SK-N-SH (cell line): ENCODE measurements around the gene CLCN3. TPM values are rescaled to one million over a fixed set of nuclear protein-coding genes. Genes with fewer than 3 reads are reported as not detected.

Experiments
- CTCF ChIA-PET: fragments of 300-600, 350-600 bp; formaldehyde crosslinking; extraction: SDS; loops from one replicate; lab custom pipeline; 2021; lab: Yijun Ruan, JAX
- POLR2A ChIA-PET: fragments of 350-600 bp; sonication (Branson Sonifier 250); formaldehyde crosslinking; extraction: SDS; loops from one replicate; lab custom pipeline; 2020; ENCODE audit warnings: antibody characterized with exemption, inconsistent platforms; lab: Yijun Ruan, JAX
- DNase-seq: peaks from one replicate; pipeline ENCODE4 v3.0.0; 2012
- H2AFZ ChIP-seq: fragments of 200-600 bp; sonication (generic); 2 replicates; pipeline ENCODE4 v1.8.1; 2016; ENCODE audit warnings: antibody characterized with exemption, mild to moderate bottlenecking, low read depth
- H3F3A ChIP-seq: fragments of 200-600 bp; sonication (generic); replicated peaks from 2 replicates; pipeline ENCODE3; 2016; ENCODE audit warnings: antibody characterized with exemption, mild to moderate bottlenecking; ENCODE audit not compliant: insufficient read depth
- H3K27ac ChIP-seq, 2 experiments: fragments of 200-500 bp in 1 of 2; fragments of 200-600 bp in 1 of 2; sonication (Bioruptor generic) in 1 of 2; sonication (generic), shearing (Covaris generic) in 1 of 2; 2 replicates each; pipeline versions ENCODE4 v1.5.1 to v1.6.1; 2014 to 2016; ENCODE audit warnings: low read depth in 2 of 2, inconsistent platforms in 1 of 2, low read length in 1 of 2, mild to moderate bottlenecking in 1 of 2, mixed read lengths in 1 of 2
- H3K27me3 ChIP-seq: fragments of 200-600 bp; sonication (generic), shearing (Covaris generic); 2 replicates; pipeline ENCODE4 v1.6.1; 2016; ENCODE audit warnings: mixed run types; ENCODE audit not compliant: insufficient read depth
- H3K36me3 ChIP-seq, 2 experiments: fragments of 200-500 bp in 1 of 2; fragments of 200-600 bp in 1 of 2; sonication (Bioruptor generic) in 1 of 2; sonication (generic) in 1 of 2; replicated peaks in 1 of 2; 2 replicates each; pipeline versions ENCODE3 to v1.5.1; 2014 to 2016; ENCODE audit warnings: low read length in 1 of 2, mild to moderate bottlenecking in 1 of 2; ENCODE audit not compliant: insufficient read depth in 2 of 2, control insufficient read depth in 1 of 2
- H3K4me1 ChIP-seq, 2 experiments: fragments of 200-500 bp in 1 of 2; fragments of 200-600 bp in 1 of 2; sonication (Bioruptor generic) in 1 of 2; sonication (generic), shearing (Covaris generic) in 1 of 2; 2 replicates each; pipeline versions ENCODE4 v1.5.1 to v1.6.1; 2014 to 2016; ENCODE audit warnings: low read depth in 1 of 2, low read length in 1 of 2, mixed run types in 1 of 2; ENCODE audit not compliant: insufficient read depth in 2 of 2, control insufficient read depth in 1 of 2
- H3K4me2 ChIP-seq: fragments of 200-600 bp; sonication (generic), shearing (Covaris generic); 2 replicates; pipeline ENCODE4 v1.6.1; 2017; ENCODE audit warnings: mixed run types
- H3K4me3 ChIP-seq, 2 experiments: fragments of 200-500 bp in 1 of 2; fragments of 200-600 bp in 1 of 2; sonication (Bioruptor generic) in 1 of 2; sonication (generic), shearing (Covaris generic) in 1 of 2; 2 replicates each; pipeline versions ENCODE4 v1.5.1 to v1.8.1; 2014 to 2016; ENCODE audit warnings: low read depth in 2 of 2, inconsistent platforms in 1 of 2, low read length in 1 of 2, mild to moderate bottlenecking in 1 of 2, mixed read lengths in 1 of 2, moderate library complexity in 1 of 2
- H3K79me2 ChIP-seq: fragments of 200-600 bp; sonication (generic); 2 replicates; pipeline ENCODE4 v1.8.1; 2017; ENCODE audit warnings: mild to moderate bottlenecking; ENCODE audit not compliant: insufficient read depth
- H3K9ac ChIP-seq: fragments of 200-600 bp; sonication (generic); 2 replicates; pipeline ENCODE4 v1.6.1; 2017; ENCODE audit warnings: mixed run types
- H3K9me2 ChIP-seq: fragments of 200-600 bp; sonication (generic); 2 replicates; pipeline ENCODE4 v1.6.1; 2017; ENCODE audit warnings: mixed run types
- H3K9me3 ChIP-seq: fragments of 200-600 bp; sonication (generic); 2 replicates; pipeline ENCODE4 v1.6.1; 2017; ENCODE audit warnings: mixed run types, mild to moderate bottlenecking, moderate library complexity
- H4K20me1 ChIP-seq: fragments of 200-600 bp; sonication (generic); 2 replicates; pipeline ENCODE4 v1.6.1; 2017; ENCODE audit warnings: mild to moderate bottlenecking, mixed run types; ENCODE audit not compliant: insufficient read depth
- EZH2phosphoT487 ChIP-seq: fragments of 200-600 bp; sonication (generic); IDR thresholded peaks from 2 replicates; pipeline ENCODE4 v1.6.1; 2017; ENCODE audit warnings: low read depth, mixed run types, mild to moderate bottlenecking, antibody characterized with exemption, moderate library complexity, borderline replicate concordance
- FOSL2 ChIP-seq: IDR thresholded peaks from 2 replicates; pipeline ENCODE4 v1.4.0; 2012; ENCODE audit warnings: low read depth, mild to moderate bottlenecking, moderate library complexity, borderline replicate concordance
- FOXM1 ChIP-seq: IDR thresholded peaks from 2 replicates; pipeline ENCODE4 v1.4.0; 2012; ENCODE audit warnings: low read depth, mild to moderate bottlenecking
- GABPA ChIP-seq: IDR thresholded peaks from 2 replicates; pipeline ENCODE4 v1.4.0; 2012; ENCODE audit warnings: low read depth, mild to moderate bottlenecking
- GATA2 ChIP-seq: sonication (generic); formaldehyde crosslinking; IDR thresholded peaks from 2 replicates; pipeline ENCODE4 v1.5.0; 2020; ENCODE audit warnings: mild to moderate bottlenecking, missing genetic modification reagents
- NFIC ChIP-seq: IDR thresholded peaks from 2 replicates; pipeline ENCODE4 v1.4.0; 2012; ENCODE audit warnings: borderline replicate concordance
- POLR2AphosphoS5 ChIP-seq: IDR thresholded peaks from 2 replicates; pipeline ENCODE4 v1.6.1; 2012; ENCODE audit warnings: low read depth, low read length
- RAD21 ChIP-seq: IDR thresholded peaks from 2 replicates; pipeline ENCODE4 v1.6.1; 2012; ENCODE audit warnings: mild to moderate bottlenecking, low read length
- RXRA ChIP-seq: IDR thresholded peaks from 2 replicates; pipeline ENCODE4 v1.4.0; 2012; ENCODE audit warnings: low read depth, mild to moderate bottlenecking, borderline replicate concordance
- SIN3A ChIP-seq: IDR thresholded peaks from 2 replicates; pipeline ENCODE4 v1.6.1; 2012; ENCODE audit warnings: low read depth, mild to moderate bottlenecking, low read length, moderate library complexity, borderline replicate concordance
- TAF1 ChIP-seq: IDR thresholded peaks from 2 replicates; pipeline ENCODE4 v1.6.1; 2012; ENCODE audit warnings: low read depth, mild to moderate bottlenecking, low read length, moderate library complexity, borderline replicate concordance
- WGBS: methylation state at CpG from one replicate; pipeline ENCODE4 v1.1.6; 2017; ENCODE audit warnings: low lambda C conversion rate; 5-methylcytosine and 5-hydroxymethylcytosine counted together
- polyA plus RNA-seq, 3 experiments: library from polyadenylated mRNA; depleted of rRNA; stranded (reverse); fragments of >200 nt; gene quantifications; 2 replicates each; pipeline ENCODE4 v1.2.3, GENCODE V29; 2012
- TF ChIP-seq, protein P1 (sequence below): fragments of 150-350 bp; IDR thresholded peaks from 2 replicates; pipeline ENCODE4 v1.6.1; 2016; ENCODE audit warnings: mild to moderate bottlenecking, low read depth, low read length
- TF ChIP-seq, protein P2 (sequence below): IDR thresholded peaks from 2 replicates; pipeline ENCODE4 v1.4.0; 2012; ENCODE audit warnings: low read depth, borderline replicate concordance
- TF ChIP-seq, protein P3 (sequence below): fragments of 150-350 bp; IDR thresholded peaks from 2 replicates; pipeline ENCODE4 v1.6.1; 2017; ENCODE audit warnings: antibody characterized with exemption, low read length, low read depth, borderline replicate concordance
- TF ChIP-seq, protein P4 (sequence below): IDR thresholded peaks from 2 replicates; pipeline ENCODE4 v1.4.0; 2012; ENCODE audit warnings: low read depth, borderline replicate concordance
- TF ChIP-seq, protein P5 (sequence below): IDR thresholded peaks from 2 replicates; pipeline ENCODE4; 2012

The CLCN3 gene
- polyA plus RNA-seq, 1 of the 3 experiments (the other 2 are of a cell fraction): 11.8 TPM

DNA sequence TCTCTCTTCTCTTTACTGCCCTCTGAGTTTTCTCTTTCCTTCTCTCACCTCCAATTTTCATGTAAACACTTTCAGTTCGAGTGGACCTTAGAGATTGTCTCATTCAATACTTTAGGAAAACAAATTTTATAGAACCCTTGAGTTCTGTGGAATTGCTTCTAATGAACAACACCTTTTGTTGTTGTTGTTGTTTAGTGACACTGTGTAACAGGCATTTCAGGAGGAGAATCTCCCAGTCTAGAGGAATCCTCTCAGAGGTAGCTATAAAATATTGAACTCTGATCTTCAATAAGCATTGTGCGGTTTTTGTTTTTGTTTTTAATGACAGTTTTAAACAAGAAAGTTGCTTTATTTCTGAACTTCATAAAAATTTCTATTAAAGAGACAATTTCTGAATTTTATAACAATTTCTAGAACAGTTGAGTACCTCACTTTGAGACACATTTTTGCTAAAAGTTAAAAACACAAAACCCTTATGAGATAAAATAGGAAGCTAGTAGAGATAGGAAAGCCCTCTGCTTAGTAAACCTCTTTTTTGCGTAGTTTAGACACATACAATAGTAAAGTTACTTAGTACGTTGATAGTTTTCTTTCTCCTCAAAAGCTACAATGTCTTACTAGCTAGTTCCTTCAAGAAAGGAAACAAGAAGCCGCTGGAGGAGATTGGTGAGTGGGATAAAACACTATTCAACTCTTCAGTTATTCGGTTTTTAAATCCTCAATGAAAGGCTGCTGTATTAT is 38.8 kb downstream of the CLCN3 start:
- H3K36me3 ChIP-seq: no peaks in the 10 kb centered on the region
- peaks cover 73% of the 10 kb centered on the region for H3K79me2 ChIP-seq
- H3K27me3 ChIP-seq: no peaks in the 10 kb centered on the region
- H3K9me3 ChIP-seq: no peaks in the 10 kb centered on the region
- POLR2A ChIA-PET: interaction anchor here (1.0 to 1.8 kb wide), 2 partner anchors 32 to 98 kb away, joined by 3 to 4 read pairs; partner anchors contain the start of gene HPF1
- H4K20me1 ChIP-seq: no peaks in the 10 kb centered on the region
- TF ChIP-seq POLR2AphosphoS5: no peak
- no peak for TF ChIP-seq TAF1
- TF ChIP-seq NFIC: no peak
- TF ChIP-seq EZH2phosphoT487: no peak
- TF ChIP-seq, protein P1, sequence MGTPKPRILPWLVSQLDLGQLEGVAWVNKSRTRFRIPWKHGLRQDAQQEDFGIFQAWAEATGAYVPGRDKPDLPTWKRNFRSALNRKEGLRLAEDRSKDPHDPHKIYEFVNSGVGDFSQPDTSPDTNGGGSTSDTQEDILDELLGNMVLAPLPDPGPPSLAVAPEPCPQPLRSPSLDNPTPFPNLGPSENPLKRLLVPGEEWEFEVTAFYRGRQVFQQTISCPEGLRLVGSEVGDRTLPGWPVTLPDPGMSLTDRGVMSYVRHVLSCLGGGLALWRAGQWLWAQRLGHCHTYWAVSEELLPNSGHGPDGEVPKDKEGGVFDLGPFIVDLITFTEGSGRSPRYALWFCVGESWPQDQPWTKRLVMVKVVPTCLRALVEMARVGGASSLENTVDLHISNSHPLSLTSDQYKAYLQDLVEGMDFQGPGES: no peak
- no peak for TF ChIP-seq SIN3A
- TF ChIP-seq, protein P2, sequence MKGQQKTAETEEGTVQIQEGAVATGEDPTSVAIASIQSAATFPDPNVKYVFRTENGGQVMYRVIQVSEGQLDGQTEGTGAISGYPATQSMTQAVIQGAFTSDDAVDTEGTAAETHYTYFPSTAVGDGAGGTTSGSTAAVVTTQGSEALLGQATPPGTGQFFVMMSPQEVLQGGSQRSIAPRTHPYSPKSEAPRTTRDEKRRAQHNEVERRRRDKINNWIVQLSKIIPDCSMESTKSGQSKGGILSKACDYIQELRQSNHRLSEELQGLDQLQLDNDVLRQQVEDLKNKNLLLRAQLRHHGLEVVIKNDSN: no peak
- TF ChIP-seq GABPA: no peak
- TF ChIP-seq, protein P3, sequence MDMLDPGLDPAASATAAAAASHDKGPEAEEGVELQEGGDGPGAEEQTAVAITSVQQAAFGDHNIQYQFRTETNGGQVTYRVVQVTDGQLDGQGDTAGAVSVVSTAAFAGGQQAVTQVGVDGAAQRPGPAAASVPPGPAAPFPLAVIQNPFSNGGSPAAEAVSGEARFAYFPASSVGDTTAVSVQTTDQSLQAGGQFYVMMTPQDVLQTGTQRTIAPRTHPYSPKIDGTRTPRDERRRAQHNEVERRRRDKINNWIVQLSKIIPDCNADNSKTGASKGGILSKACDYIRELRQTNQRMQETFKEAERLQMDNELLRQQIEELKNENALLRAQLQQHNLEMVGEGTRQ: no peak
- no peak for TF ChIP-seq RXRA
- no peak for TF ChIP-seq FOSL2
- TF ChIP-seq RAD21: no peak
- TF ChIP-seq, protein P4, sequence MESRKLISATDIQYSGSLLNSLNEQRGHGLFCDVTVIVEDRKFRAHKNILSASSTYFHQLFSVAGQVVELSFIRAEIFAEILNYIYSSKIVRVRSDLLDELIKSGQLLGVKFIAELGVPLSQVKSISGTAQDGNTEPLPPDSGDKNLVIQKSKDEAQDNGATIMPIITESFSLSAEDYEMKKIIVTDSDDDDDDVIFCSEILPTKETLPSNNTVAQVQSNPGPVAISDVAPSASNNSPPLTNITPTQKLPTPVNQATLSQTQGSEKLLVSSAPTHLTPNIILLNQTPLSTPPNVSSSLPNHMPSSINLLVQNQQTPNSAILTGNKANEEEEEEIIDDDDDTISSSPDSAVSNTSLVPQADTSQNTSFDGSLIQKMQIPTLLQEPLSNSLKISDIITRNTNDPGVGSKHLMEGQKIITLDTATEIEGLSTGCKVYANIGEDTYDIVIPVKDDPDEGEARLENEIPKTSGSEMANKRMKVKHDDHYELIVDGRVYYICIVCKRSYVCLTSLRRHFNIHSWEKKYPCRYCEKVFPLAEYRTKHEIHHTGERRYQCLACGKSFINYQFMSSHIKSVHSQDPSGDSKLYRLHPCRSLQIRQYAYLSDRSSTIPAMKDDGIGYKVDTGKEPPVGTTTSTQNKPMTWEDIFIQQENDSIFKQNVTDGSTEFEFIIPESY: no peak
- TF ChIP-seq FOXM1: no peak
- TF ChIP-seq GATA2 (CRISPR knock-in tag): no peak
- TF ChIP-seq, protein P5, sequence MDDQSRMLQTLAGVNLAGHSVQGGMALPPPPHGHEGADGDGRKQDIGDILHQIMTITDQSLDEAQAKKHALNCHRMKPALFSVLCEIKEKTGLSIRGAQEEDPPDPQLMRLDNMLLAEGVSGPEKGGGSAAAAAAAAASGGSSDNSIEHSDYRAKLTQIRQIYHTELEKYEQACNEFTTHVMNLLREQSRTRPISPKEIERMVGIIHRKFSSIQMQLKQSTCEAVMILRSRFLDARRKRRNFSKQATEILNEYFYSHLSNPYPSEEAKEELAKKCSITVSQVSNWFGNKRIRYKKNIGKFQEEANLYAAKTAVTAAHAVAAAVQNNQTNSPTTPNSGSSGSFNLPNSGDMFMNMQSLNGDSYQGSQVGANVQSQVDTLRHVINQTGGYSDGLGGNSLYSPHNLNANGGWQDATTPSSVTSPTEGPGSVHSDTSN: no peak
- peaks cover 18 to 31% of the 10 kb centered on the region in 2 experiments; a peak in 3 of 4 replicates for H3K4me1 ChIP-seq
- H3K4me2 ChIP-seq: peak overlapping the region; percentile 66
- CTCF ChIA-PET: interaction anchor here (0.8 to 1.6 kb wide), 5 partner anchors 18 to 152 kb away, joined by 3 to 8 read pairs (median 4); partner anchors contain the start of gene NEK1
- no peak for DNase-seq
- H3K27ac ChIP-seq: peak overlapping the region; percentile 93 to 99
- H2AFZ ChIP-seq: peak overlapping the region; percentile 56; the same call in 1 of the 2 replicates
- H3K9me2 ChIP-seq: no peaks in the 10 kb centered on the region
- H3F3A ChIP-seq: peaks cover 43% of the 10 kb centered on the region
- peak overlapping the region; percentile 90 for H3K9ac ChIP-seq
- H3K4me3 ChIP-seq: peak overlapping the region; percentile 58 to 66; a peak in 3 of 4 replicates
- WGBS: 43% methylated on average over 6 of the region's 6 CpGs
